Activated effector memory CD4-positive, alpha-beta T cell treated with Interleukin-2 at 50 U/mL for 16 hours (primary cell): Measurements from ENCODE around the gene FKBP7.
A peak's percentile ranks its signal among the peaks of the same experiment; 100 is the strongest.
"Not testable (repeated sequence)": the region's sequence is repeated elsewhere in the genome, so short reads cannot be mapped to it uniquely, and the experiment has no call there.

Source experiments
- DNase-seq: peaks from one replicate; pipeline ENCODE4 v3.0.0-alpha.2; 2020

Gene FKBP7

DNA sequence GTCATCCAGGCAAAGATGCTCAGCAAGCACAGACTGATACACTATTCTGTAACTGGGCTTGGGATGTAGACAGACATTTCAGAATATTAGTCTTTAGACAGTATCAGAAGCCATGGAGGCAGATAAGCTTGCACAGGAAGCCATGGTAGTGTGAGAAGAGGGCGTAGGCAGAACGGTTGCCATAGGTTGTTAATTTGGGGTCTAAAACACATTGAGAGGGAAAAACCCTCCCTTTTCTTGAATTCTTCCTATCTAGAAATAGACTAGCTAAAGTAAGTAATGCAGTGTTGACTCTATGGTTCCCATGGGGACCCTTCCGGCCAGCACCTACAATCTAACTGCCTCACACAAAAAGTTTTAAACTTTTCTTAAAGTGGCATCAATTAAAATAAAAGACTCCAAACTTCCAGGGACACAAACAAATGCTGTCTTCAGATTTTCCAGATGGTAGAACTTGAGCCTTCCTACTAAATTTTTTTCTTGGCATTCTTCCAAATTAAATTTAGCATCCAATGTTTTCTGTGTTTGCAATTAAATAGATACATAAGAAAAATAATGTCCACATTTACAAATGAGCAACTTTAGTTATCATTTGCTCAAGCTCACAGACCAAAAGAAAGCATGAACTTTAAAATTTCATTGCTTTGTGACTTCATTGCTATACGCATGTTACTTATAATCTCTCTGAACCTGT, 29.3 kb downstream of the FKBP7 start:
- DNase-seq = no peak

- DNase-seq = no peak
Observed at GRCh38 chr2:178441426-178441825, 37.0 kb downstream of the FKBP7 start.

DNA sequence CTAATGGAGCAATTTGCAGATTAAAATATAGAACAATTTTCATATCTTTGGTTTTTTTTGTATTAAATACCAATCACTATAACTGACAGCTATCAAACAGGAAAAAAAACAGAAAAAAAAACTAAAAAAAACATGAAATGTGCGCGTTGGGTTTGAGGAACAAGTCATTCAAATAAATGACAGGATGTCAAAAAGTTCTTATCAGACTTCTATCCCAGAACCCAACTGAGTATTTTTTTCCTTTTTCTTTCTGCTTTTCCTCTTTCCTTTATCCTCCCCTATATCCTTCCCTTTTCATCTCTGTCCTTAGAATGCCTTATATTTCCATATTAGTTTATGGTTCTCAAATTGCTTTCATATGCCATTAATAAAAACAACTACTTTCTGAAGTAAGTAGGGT, 41.7 kb downstream of the FKBP7 start:
- DNase-seq = no peak

- no peak for DNase-seq
Observed at GRCh38 chr2:178429336-178429735, 49.1 kb downstream of the FKBP7 start.

DNA sequence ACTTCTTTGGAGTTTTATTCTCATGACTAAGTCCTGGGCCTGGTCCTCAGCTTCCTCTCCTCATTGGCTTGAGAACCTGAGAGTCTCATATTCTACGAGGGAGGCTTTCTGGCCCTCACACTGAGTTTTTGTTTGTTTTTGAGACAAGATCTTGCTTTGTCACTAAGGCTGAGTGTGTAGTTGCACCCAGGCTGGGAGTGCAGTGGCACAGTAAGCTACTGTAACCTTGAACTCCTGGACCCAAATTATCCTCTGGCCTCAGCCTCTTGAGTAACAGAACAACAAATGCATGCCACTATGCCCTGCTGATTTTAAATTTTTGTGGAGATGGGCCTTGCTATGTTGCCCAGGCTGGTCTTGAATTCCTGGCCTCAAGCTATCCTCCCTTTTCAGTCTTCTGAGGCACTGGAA, 50.0 kb downstream of the FKBP7 start:
- DNase-seq = no peak

DNA sequence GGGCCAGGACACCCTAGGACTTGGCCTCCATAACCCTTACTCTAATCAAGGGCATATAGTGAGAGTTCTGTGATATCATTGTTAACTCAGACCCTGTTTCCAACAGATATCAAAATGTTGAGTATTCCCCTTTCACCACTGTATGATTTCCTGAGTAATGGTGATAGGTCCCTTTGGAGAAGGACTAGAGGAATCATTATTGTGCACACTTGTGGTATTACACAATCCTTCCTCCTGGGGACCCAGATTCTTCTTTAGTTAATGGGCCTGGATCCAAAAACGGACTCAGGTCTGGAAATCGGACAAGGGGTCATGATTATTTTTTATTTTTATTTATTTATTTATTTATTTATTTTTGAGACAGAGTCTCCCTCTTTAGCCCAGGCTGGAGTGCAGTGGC, 50.9 kb downstream of the FKBP7 start:
- no peak for DNase-seq

DNA sequence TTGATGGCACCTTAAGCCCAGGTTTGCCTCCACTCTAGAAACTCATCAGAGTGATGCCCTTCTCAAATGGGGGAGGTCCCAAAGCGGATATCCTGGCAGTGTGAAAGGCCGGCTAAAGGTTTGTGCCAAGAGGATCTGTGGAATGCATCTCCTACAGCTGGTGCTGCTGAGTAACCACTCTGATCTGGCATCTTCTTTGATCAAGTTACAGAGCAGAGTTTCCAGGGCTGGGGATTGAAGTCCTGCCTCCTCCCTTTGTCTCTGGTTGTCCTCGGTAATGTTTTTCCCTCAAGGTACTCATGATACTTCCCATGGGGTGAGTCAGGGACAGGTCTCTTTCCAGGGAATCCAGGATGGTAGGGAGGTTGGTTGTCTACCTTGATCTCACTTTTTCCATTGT, 52.0 kb downstream of the FKBP7 start:
- DNase-seq = no peak

GRCh38 chr2:178425255-178425827, 53.1 kb downstream of the FKBP7 start:
- DNase-seq = no peak

DNA sequence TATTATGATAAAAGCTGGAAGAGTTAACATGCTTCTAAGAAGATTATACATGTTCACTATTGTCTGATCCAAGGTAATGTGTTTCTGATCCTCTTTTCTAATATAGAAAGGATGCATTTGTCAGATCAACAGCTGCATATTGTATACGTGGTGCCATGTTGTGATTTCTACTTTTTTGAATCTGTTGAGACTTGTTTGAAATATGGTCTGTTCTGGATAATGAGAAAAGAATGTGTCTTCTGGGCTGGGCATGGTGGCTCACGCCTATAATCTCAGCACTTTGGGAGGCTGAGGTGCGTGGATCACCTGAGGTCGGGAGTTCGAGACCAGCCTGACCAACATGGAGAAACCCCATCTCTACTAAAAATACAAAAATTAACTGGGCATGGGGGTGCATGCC, 54.7 kb downstream of the FKBP7 start:
- DNase-seq = not testable (repeated sequence)

- DNase-seq = no peak
Observed at GRCh38 chr2:178422097-178422496, 56.3 kb downstream of the FKBP7 start.

- no peak for DNase-seq
Observed at GRCh38 chr2:178420463-178420999, 57.9 kb downstream of the FKBP7 start.

DNA sequence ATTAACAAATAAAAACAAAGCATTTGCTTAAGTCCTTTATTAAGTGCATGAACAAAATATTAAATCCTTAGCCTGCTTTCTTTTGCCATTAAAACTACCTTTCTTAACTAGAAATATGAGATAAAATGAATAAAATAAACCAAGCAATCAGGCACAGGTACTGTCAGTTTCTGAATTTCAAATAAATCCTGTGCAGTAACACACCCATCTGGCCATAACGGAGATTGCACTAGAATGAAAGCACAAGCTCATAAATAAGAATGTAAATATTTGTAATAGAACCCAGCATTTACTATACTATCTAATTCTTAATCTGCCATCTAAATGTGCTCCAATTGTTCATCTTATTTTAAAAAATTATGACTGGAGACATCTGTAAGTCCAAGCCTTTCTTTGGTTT, 59.3 kb downstream of the FKBP7 start:
- no peak for DNase-seq

DNA sequence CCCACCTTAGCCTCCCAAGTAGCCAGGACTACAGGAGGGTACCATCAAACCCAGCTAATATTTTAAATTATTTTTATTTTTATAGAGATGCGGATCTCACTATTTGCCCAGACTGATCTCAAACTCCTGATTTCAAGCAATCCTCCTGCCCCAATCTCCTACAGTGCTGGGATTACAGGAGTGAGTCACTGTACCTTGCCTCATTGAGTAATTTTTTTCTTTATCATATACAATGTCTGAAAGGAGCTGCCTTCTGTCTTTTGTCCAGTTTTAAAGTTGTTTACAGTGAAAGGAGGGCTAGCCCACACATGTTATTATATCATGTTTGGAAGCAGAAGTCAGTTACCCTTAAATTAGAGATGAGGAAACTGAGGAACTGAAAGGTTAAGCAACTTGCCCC, 60.0 kb downstream of the FKBP7 start:
- no peak for DNase-seq

DNA sequence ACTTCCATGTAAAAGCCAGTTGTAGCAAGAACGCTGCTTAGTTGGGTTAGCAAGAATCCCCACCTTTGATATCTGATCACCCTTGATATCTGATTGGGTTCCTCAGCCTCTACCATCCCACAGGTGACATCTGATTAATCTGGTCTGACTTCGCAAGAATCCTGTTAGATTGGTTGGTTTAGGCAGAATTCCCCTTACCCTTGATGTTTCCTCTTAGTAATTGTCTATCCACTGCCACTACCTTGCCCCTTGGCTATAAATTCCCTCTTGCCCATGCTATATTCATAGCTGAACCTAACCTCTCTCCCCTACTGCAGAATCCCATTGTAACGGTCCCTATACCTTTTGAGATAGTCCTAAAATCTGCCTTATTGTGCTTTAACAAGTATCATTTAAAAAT, 60.5 kb downstream of the FKBP7 start:
- no peak for DNase-seq

GRCh38 chr2:178415979-178416378, 62.4 kb downstream of the FKBP7 start:
- DNase-seq = no peak

DNA sequence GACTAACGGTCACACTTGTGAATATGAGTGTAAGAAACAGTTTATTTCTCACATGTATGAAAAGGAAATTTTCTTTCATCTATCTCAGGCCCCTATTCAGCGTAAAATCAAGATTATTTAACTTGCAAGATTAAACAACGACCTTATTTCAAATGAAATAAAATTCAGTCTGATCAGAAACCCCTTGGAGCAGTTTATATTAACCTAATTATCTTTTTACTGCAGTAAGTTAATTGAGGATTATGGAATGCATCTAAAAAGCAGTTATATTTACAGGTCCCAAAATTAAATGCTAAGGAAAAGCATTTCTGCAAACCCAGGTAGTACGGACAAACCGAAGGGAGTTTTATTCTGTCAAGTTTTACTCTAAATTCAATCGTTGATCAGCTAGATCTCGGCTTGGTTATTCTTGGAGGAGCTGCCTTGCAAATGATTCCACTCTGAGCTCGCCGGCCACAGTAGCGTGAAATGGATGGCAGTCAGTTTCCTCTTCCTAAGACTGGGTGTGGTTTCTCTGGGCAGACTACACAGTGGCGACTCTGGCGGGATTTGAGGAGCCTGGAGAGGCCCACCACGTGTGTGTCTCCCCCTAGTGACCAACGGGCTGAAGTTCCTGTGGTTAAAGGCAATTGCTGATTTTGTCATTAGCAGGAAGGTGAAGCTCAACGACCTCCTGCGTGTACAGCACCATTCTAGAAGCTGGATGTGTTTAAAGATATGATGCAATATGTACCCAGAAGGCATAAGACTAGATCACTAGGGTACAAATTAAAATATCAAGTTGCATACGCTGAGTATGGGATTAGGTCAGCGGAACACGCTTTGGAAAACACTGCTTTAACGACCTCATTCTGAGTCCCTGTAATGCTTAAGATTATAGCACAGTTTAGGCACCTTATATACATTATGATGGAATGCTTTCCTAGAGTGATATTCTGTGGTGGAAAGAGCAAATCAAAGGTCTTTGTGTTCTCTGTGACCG, 63.8 kb downstream of the FKBP7 start:
- peak; percentile 59 for DNase-seq
